ENCODE data around the gene MGAT3.
"Not testable (repeated sequence)": the region's sequence is repeated elsewhere in the genome, so short reads cannot be mapped to it uniquely, and the experiment has no call there.

MGAT3 gene

GRCh38 chr22:39518996-39519680 lies 62.3 kb downstream of the MGAT3 start:
- DNase-seq = no peak

- DNase-seq = peak; percentile 98
Measured at GRCh38 chr22:39519681-39520225, 62.9 kb downstream of the MGAT3 start.

- DNase-seq = peak; percentile 85
Measured at GRCh38 chr22:39520226-39521105, 63.7 kb downstream of the MGAT3 start, which contains the start of gene ATF4. ATF4 (plus strand) TSS chr22:39520562; CDS start chr22:39521446, 884 bp downstream.

- DNase-seq = not testable (repeated sequence)
Measured at GRCh38 chr22:39521106-39521885, 64.5 kb downstream of the MGAT3 start.

GRCh38 chr22:39522091-39522490 lies 65.3 kb downstream of the MGAT3 start:
- not testable (repeated sequence) for DNase-seq

GRCh38 chr22:39522567-39523300 lies 65.9 kb downstream of the MGAT3 start:
- peak; percentile 64 for DNase-seq

- DNase-seq = no peak
Measured at GRCh38 chr22:39524089-39524752, 67.4 kb downstream of the MGAT3 start.

- no peak for DNase-seq
Measured at GRCh38 chr22:39524753-39525657, 68.2 kb downstream of the MGAT3 start.

- DNase-seq = no peak
Measured at GRCh38 chr22:39525658-39525975, 68.8 kb downstream of the MGAT3 start.

- no peak for DNase-seq
Measured at GRCh38 chr22:39526736-39527171, 69.9 kb downstream of the MGAT3 start.

GRCh38 chr22:39527481-39527961 lies 70.7 kb downstream of the MGAT3 start:
- no peak for DNase-seq

GRCh38 chr22:39528080-39528661 lies 71.4 kb downstream of the MGAT3 start:
- no peak for DNase-seq

- peak; percentile 88 for DNase-seq
Measured at GRCh38 chr22:39528681-39529486, 72.1 kb downstream of the MGAT3 start.

GRCh38 chr22:39529487-39529851 lies 72.7 kb downstream of the MGAT3 start:
- DNase-seq = no peak

GRCh38 chr22:39530116-39530515 lies 73.3 kb downstream of the MGAT3 start:
- no peak for DNase-seq

- DNase-seq = no peak
Measured at GRCh38 chr22:39530692-39531331, 74.0 kb downstream of the MGAT3 start.

GRCh38 chr22:39532215-39533073 lies 75.6 kb downstream of the MGAT3 start, which contains the start of gene RPS19BP1:
RPS19BP1 (minus strand) TSS chr22:39532748; CDS start chr22:39532738, 10 bp downstream.
- peak; percentile 99 for DNase-seq
